SK-N-SH (cell line): ENCODE data around the gene AK4. TPM values are rescaled to one million over a fixed set of nuclear protein-coding genes. Genes with fewer than 3 reads are reported as not detected.
"Not testable (repeated sequence)": the region's sequence is repeated elsewhere in the genome, so short reads cannot be mapped to it uniquely, and the experiment has no call there.

Experiments
- CTCF ChIA-PET: fragments of 300-600, 350-600 bp; formaldehyde crosslinking; extraction: SDS; loops from one replicate; lab custom pipeline; 2021; lab: Yijun Ruan, JAX
- POLR2A ChIA-PET: fragments of 350-600 bp; sonication (Branson Sonifier 250); formaldehyde crosslinking; extraction: SDS; loops from one replicate; lab custom pipeline; 2020; ENCODE audit warnings: antibody characterized with exemption, inconsistent platforms; lab: Yijun Ruan, JAX
- DNase-seq: peaks from one replicate; pipeline ENCODE4 v3.0.0; 2012
- H2AFZ ChIP-seq: fragments of 200-600 bp; sonication (generic); 2 replicates; pipeline ENCODE4 v1.8.1; 2016; ENCODE audit warnings: antibody characterized with exemption, mild to moderate bottlenecking, low read depth
- H3F3A ChIP-seq: fragments of 200-600 bp; sonication (generic); replicated peaks from 2 replicates; pipeline ENCODE3; 2016; ENCODE audit warnings: antibody characterized with exemption, mild to moderate bottlenecking; ENCODE audit not compliant: insufficient read depth
- H3K27ac ChIP-seq, 2 experiments: fragments of 200-500 bp in 1 of 2; fragments of 200-600 bp in 1 of 2; sonication (Bioruptor generic) in 1 of 2; sonication (generic), shearing (Covaris generic) in 1 of 2; 2 replicates each; pipeline versions ENCODE4 v1.5.1 to v1.6.1; 2014 to 2016; ENCODE audit warnings: low read depth in 2 of 2, inconsistent platforms in 1 of 2, low read length in 1 of 2, mild to moderate bottlenecking in 1 of 2, mixed read lengths in 1 of 2
- H3K27me3 ChIP-seq: fragments of 200-600 bp; sonication (generic), shearing (Covaris generic); 2 replicates; pipeline ENCODE4 v1.6.1; 2016; ENCODE audit warnings: mixed run types; ENCODE audit not compliant: insufficient read depth
- H3K36me3 ChIP-seq, 2 experiments: fragments of 200-500 bp in 1 of 2; fragments of 200-600 bp in 1 of 2; sonication (Bioruptor generic) in 1 of 2; sonication (generic) in 1 of 2; replicated peaks in 1 of 2; 2 replicates each; pipeline versions ENCODE3 to v1.5.1; 2014 to 2016; ENCODE audit warnings: low read length in 1 of 2, mild to moderate bottlenecking in 1 of 2; ENCODE audit not compliant: insufficient read depth in 2 of 2, control insufficient read depth in 1 of 2
- H3K4me1 ChIP-seq, 2 experiments: fragments of 200-500 bp in 1 of 2; fragments of 200-600 bp in 1 of 2; sonication (Bioruptor generic) in 1 of 2; sonication (generic), shearing (Covaris generic) in 1 of 2; 2 replicates each; pipeline versions ENCODE4 v1.5.1 to v1.6.1; 2014 to 2016; ENCODE audit warnings: low read depth in 1 of 2, low read length in 1 of 2, mixed run types in 1 of 2; ENCODE audit not compliant: insufficient read depth in 2 of 2, control insufficient read depth in 1 of 2
- H3K4me2 ChIP-seq: fragments of 200-600 bp; sonication (generic), shearing (Covaris generic); 2 replicates; pipeline ENCODE4 v1.6.1; 2017; ENCODE audit warnings: mixed run types
- H3K4me3 ChIP-seq, 2 experiments: fragments of 200-500 bp in 1 of 2; fragments of 200-600 bp in 1 of 2; sonication (Bioruptor generic) in 1 of 2; sonication (generic), shearing (Covaris generic) in 1 of 2; 2 replicates each; pipeline versions ENCODE4 v1.5.1 to v1.8.1; 2014 to 2016; ENCODE audit warnings: low read depth in 2 of 2, inconsistent platforms in 1 of 2, low read length in 1 of 2, mild to moderate bottlenecking in 1 of 2, mixed read lengths in 1 of 2, moderate library complexity in 1 of 2
- H3K79me2 ChIP-seq: fragments of 200-600 bp; sonication (generic); 2 replicates; pipeline ENCODE4 v1.8.1; 2017; ENCODE audit warnings: mild to moderate bottlenecking; ENCODE audit not compliant: insufficient read depth
- H3K9ac ChIP-seq: fragments of 200-600 bp; sonication (generic); 2 replicates; pipeline ENCODE4 v1.6.1; 2017; ENCODE audit warnings: mixed run types
- H3K9me2 ChIP-seq: fragments of 200-600 bp; sonication (generic); 2 replicates; pipeline ENCODE4 v1.6.1; 2017; ENCODE audit warnings: mixed run types
- H3K9me3 ChIP-seq: fragments of 200-600 bp; sonication (generic); 2 replicates; pipeline ENCODE4 v1.6.1; 2017; ENCODE audit warnings: mixed run types, mild to moderate bottlenecking, moderate library complexity
- H4K20me1 ChIP-seq: fragments of 200-600 bp; sonication (generic); 2 replicates; pipeline ENCODE4 v1.6.1; 2017; ENCODE audit warnings: mild to moderate bottlenecking, mixed run types; ENCODE audit not compliant: insufficient read depth
- CTCF ChIP-seq: fragments of 200-600 bp; sonication (generic); IDR thresholded peaks from 2 replicates; pipeline ENCODE4 v1.6.1; 2017; ENCODE audit warnings: antibody characterized with exemption, mild to moderate bottlenecking, moderate library complexity
- MXI1 ChIP-seq: IDR thresholded peaks from 2 replicates; pipeline ENCODE4 v1.6.1; 2012; ENCODE audit warnings: mild to moderate bottlenecking, low read depth, low read length, improper control_type of control experiment
- NRF1 ChIP-seq: IDR thresholded peaks from 2 replicates; pipeline ENCODE4 v1.6.1; 2012; ENCODE audit warnings: low read depth, mild to moderate bottlenecking, low read length
- RAD21 ChIP-seq: IDR thresholded peaks from 2 replicates; pipeline ENCODE4 v1.6.1; 2012; ENCODE audit warnings: mild to moderate bottlenecking, low read length
- RFX5 ChIP-seq: IDR thresholded peaks from 2 replicates; pipeline ENCODE4 v1.6.1; 2012; ENCODE audit warnings: mild to moderate bottlenecking, improper control_type of control experiment, low read length
- SIN3A ChIP-seq: IDR thresholded peaks from 2 replicates; pipeline ENCODE4 v1.6.1; 2012; ENCODE audit warnings: low read depth, mild to moderate bottlenecking, low read length, moderate library complexity, borderline replicate concordance
- SMC3 ChIP-seq: IDR thresholded peaks from 2 replicates; pipeline ENCODE4 v1.6.1; 2012; ENCODE audit warnings: low read depth, low read length, improper control_type of control experiment
- WGBS: methylation state at CpG from one replicate; pipeline ENCODE4 v1.1.6; 2017; ENCODE audit warnings: low lambda C conversion rate; 5-methylcytosine and 5-hydroxymethylcytosine counted together
- polyA plus RNA-seq, 3 experiments: library from polyadenylated mRNA; depleted of rRNA; stranded (reverse); fragments of >200 nt; gene quantifications; 2 replicates each; pipeline ENCODE4 v1.2.3, GENCODE V29; 2012
- TF ChIP-seq, protein P1 (sequence below): IDR thresholded peaks from 2 replicates; pipeline ENCODE4; 2012

AK4 gene
- polyA plus RNA-seq, 1 of the 3 experiments (the other 2 are of a cell fraction) = 6.4 TPM

DNA sequence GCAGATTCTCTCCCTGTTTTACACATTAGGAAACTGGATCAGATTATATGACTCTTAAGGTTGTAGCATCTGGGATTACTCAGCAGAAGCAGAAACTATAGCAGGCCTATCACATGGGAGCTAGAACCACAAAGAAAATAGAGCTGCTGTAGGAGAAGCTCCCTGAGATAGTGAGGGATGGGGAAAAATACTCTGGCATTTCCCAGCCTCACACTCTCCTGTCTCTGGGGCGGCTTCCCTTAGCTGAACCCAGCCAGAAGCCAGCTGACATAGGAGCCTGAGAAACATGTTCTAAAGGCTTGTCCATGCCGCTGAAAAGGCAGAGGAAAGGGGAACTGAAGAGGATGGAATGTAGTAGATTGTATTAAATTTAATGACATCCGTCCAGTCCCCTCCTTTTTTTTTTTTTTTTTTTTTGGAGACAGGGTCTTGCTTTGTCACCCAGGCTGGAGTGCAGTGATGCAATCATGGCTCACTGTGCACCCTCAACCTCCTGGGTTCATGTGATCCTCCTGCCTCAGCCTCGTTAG, 84.5 kb downstream of the AK4 start:
- Histone ChIP-seq H3K4me2 (no peak overlapping the region), H3K36me3 (no peaks in the 10 kb centered on the region), H3K9ac (no peak overlapping the region), H3K4me3 (no peak overlapping the region), H3K4me1 (peaks cover 0 to 8% of the 10 kb centered on the region in 2 experiments; a peak in 3 of 4 replicates), H3K27me3 (no peaks in the 10 kb centered on the region), H2AFZ (no peak overlapping the region), H4K20me1 (no peaks in the 10 kb centered on the region), H3F3A (no peaks in the 10 kb centered on the region), H3K9me2 (no peaks in the 10 kb centered on the region), H3K9me3 (0 out of 2 replicates have a peak, but pooled peaks cover 2% of the 10 kb centered on the region), H3K27ac (no peak overlapping the region), H3K79me2 (no peaks in the 10 kb centered on the region)
- ChIA-PET POLR2A (no interaction called here), CTCF (interaction anchor here (1.3 to 3.2 kb wide), 4 partner anchors 11 to 455 kb away, joined by 3 to 21 read pairs (median 5); no protein-coding TSS in a partner anchor)
- no peak for TF ChIP-seq SIN3A
- TF ChIP-seq, protein P1, sequence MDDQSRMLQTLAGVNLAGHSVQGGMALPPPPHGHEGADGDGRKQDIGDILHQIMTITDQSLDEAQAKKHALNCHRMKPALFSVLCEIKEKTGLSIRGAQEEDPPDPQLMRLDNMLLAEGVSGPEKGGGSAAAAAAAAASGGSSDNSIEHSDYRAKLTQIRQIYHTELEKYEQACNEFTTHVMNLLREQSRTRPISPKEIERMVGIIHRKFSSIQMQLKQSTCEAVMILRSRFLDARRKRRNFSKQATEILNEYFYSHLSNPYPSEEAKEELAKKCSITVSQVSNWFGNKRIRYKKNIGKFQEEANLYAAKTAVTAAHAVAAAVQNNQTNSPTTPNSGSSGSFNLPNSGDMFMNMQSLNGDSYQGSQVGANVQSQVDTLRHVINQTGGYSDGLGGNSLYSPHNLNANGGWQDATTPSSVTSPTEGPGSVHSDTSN = no peak
- 78% methylated on average over 4 of the region's 4 CpGs for WGBS
- DNase-seq = no peak

DNA sequence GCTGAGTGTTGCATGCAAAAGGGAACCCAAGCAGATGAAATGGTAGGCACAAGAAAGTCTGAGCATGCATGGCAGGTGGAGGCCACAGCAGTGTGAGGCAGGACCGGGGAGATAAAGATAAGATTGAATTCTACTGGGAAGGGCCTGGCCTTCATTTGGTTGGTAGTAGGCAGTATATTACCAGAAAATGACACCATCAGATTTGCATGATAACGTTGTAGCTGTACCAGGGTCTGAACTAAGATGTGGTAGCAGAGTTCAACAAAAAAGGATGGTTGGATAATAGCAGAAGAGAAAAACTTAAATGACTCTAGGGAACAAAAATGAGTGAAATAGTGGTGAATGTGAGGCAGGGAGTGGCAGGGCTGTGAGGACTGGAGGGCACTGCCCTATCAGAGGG, 85.8 kb downstream of the AK4 start:
- ChIA-PET POLR2A (no interaction called here), CTCF (interaction anchor here (1.0 to 3.2 kb wide), 4 partner anchors 18 to 544 kb away, joined by 3 to 21 read pairs (median 3); no protein-coding TSS in a partner anchor)
- 41% methylated on average over 2 of the region's 2 CpGs for WGBS
- Histone ChIP-seq H3K9me3 (0 out of 2 replicates have a peak, but pooled peaks cover 2% of the 10 kb centered on the region), H3K9ac (no peak overlapping the region), H3K36me3 (no peaks in the 10 kb centered on the region), H3K4me2 (no peak overlapping the region), H3K4me3 (no peak overlapping the region), H3K4me1 (peaks cover 0 to 8% of the 10 kb centered on the region in 2 experiments; a peak in 3 of 4 replicates), H3K79me2 (no peaks in the 10 kb centered on the region), H3K9me2 (no peaks in the 10 kb centered on the region), H3F3A (no peaks in the 10 kb centered on the region), H3K27ac (no peak overlapping the region), H3K27me3 (no peaks in the 10 kb centered on the region), H2AFZ (no peak overlapping the region), H4K20me1 (no peaks in the 10 kb centered on the region)
- DNase-seq = no peak
- no peak for TF ChIP-seq RFX5
- no peak for TF ChIP-seq RAD21
- no peak for TF ChIP-seq MXI1

DNA sequence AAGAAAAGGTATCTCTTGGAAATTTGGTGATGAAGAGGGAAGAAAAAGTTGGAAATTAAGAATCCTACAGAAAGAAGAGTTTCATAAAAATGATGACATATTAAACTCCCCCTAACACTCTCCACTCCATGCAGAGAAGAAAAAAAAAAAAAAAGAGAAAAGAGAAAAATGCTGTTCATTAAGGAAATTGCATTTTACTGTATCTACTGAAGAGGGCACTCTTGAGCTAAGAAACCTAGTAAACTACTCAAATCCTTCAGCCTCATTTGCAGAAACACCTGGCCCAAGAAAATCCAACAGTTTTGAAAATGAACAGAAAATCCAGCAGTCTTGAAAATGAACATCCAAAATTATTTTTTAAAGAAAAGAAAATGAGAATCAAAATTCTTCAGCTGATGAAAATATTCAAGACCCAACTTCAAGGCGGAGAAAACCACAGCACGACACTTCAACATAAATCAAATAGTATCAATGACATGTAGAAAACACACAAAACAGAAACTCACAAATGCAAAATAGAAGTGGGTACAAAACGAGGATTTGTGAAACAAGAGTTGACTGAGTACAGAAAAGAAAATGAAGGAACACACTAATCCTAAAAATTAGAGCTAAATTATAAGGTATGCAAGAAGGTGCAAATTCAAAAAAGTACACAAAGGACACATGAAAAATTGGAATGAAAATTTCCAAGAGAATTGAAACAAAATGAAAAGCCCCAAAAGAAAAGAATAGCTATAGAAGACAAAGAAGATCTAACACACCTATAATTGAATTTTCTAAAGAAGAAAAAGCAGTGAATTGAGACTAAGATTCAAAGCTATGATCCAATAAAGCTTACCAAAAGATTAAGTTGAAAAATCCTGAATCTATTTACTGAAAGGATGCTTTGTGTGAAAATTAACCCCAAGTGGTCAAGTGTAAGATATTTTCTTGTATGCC, 88.1 kb downstream of the AK4 start:
- DNase-seq = peak; percentile 25
- Histone ChIP-seq H3K36me3 (no peaks in the 10 kb centered on the region), H3K4me2 (no peak overlapping the region), H3K9me2 (no peaks in the 10 kb centered on the region), H4K20me1 (no peaks in the 10 kb centered on the region), H3K4me3 (no peak overlapping the region; a peak in 1 of 4 replicates), H3K27ac (no peak overlapping the region), H3K27me3 (no peaks in the 10 kb centered on the region), H2AFZ (no peak overlapping the region), H3K9me3 (0 out of 2 replicates have a peak, but pooled peaks cover 2% of the 10 kb centered on the region), H3K4me1 (peaks cover 0 to 7% of the 10 kb centered on the region in 2 experiments; a peak in 3 of 4 replicates), H3F3A (no peaks in the 10 kb centered on the region), H3K79me2 (no peaks in the 10 kb centered on the region), H3K9ac (no peak overlapping the region)
- 70% methylated on average over 3 of the region's 3 CpGs for WGBS
- TF ChIP-seq NRF1 (no peak), CTCF (peak; percentile 61), RAD21 (peak; percentile 78), SMC3 (peak; percentile 48)
- ChIA-PET POLR2A (no interaction called here), CTCF (interaction anchor here (0.7 to 2.4 kb wide), 28 partner anchors 11 to 1268 kb away, joined by 3 to 30 read pairs (median 3); partner anchors contain the start of genes DNAJC6, LEPR and LEPROT)

GRCh38 chr1:65237088-65237487, 89.1 kb downstream of the AK4 start:
- H3K9me2 ChIP-seq, H3F3A ChIP-seq, H3K4me1 ChIP-seq, H2AFZ ChIP-seq, H4K20me1 ChIP-seq, H3K36me3 ChIP-seq, POLR2A ChIA-PET, H3K9me3 ChIP-seq, H3K4me3 ChIP-seq, H3K27me3 ChIP-seq, H3K9ac ChIP-seq, H3K4me2 ChIP-seq, DNase-seq, H3K27ac ChIP-seq, H3K79me2 ChIP-seq: not testable (repeated sequence)
- 94% methylated on average over 1 of the region's 1 CpG for WGBS
- CTCF ChIA-PET = interaction anchor here (0.8 to 2.4 kb wide), 15 partner anchors 10 to 1267 kb away, joined by 3 to 30 read pairs (median 4); partner anchors contain the start of genes DNAJC6, LEPR and LEPROT
